Measurements from ENCODE around the gene SLC9A3.

The SLC9A3 gene

GRCh38 chr5:472656-473550 is 51.3 kb downstream of the SLC9A3 start:
- DNase-seq = peak; percentile 29

- DNase-seq = no peak
Measured at GRCh38 chr5:472076-472655, 52.1 kb downstream of the SLC9A3 start.

- no peak for DNase-seq
Measured at GRCh38 chr5:471750-472058, 52.5 kb downstream of the SLC9A3 start.

GRCh38 chr5:470961-471749 is 53.1 kb downstream of the SLC9A3 start:
- DNase-seq = no peak

- no peak for DNase-seq
Measured at GRCh38 chr5:469752-470483, 54.3 kb downstream of the SLC9A3 start.

- no peak for DNase-seq
Measured at GRCh38 chr5:468401-468800, 55.8 kb downstream of the SLC9A3 start.

- no peak for DNase-seq
Measured at GRCh38 chr5:466661-467310, 57.5 kb downstream of the SLC9A3 start.

- DNase-seq = no peak
Measured at GRCh38 chr5:465591-466403, 58.5 kb downstream of the SLC9A3 start.

- DNase-seq = no peak
Measured at GRCh38 chr5:464843-465590, 59.2 kb downstream of the SLC9A3 start.

- DNase-seq = no peak
Measured at GRCh38 chr5:464446-464842, 59.8 kb downstream of the SLC9A3 start.

GRCh38 chr5:463952-464351 is 60.3 kb downstream of the SLC9A3 start:
- DNase-seq = no peak

GRCh38 chr5:463301-463700 is 60.9 kb downstream of the SLC9A3 start:
- no peak for DNase-seq

GRCh38 chr5:462051-462481 is 62.2 kb downstream of the SLC9A3 start:
- DNase-seq = no peak

- DNase-seq = no peak
Measured at GRCh38 chr5:460273-460625, 64.0 kb downstream of the SLC9A3 start.

GRCh38 chr5:459562-460272 is 64.5 kb downstream of the SLC9A3 start:
- no peak for DNase-seq

GRCh38 chr5:458547-459353 is 65.5 kb downstream of the SLC9A3 start:
- no peak for DNase-seq

GRCh38 chr5:457195-457961 is 66.9 kb downstream of the SLC9A3 start:
- DNase-seq = no peak

GRCh38 chr5:456351-457194 is 67.7 kb downstream of the SLC9A3 start:
- DNase-seq = no peak
